ENCODE measurements around the gene DKK3.
"Not testable (repeated sequence)": the region's sequence is repeated elsewhere in the genome, so short reads cannot be mapped to it uniquely, and the experiment has no call there.

The DKK3 gene

GRCh38 chr11:12007769-12008737 is at the start of gene DKK3:
TSS of gene DKK3 (minus strand) at chr11:12008626. CDS start at chr11:12008582, 44 bp downstream.
- no peak for DNase-seq

DNA sequence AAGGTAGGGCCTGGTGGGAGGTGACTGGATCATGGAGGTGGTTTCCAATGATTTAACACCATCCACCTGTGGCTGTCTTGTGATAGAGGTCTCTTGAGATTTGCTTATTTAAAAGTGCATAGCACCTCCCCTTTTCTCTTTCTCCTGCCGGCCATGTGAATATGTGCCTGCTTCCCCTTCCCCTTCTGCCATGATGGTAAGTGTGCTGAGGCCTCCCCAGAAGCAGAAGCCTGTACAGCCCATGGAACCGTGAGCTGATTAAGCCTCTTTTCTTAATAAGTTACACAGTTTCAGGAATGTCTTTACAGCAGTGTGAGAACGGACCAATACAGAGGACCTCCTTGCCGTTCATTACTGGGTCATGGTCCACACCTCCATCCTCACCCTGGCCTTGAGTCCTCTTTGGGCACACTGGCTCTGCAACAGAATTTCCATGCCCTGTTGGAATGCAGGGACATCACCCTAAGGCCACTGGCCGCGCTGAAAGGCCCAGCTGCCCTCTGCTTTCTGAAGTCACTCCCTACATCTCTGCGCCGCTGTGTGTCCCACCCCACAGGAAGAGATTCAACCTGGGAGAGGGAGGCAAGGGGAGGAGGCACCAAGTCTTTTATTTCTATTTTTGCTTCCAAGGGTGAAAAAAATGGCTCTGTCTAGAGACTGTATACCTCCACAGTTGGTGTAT is 49.0 kb upstream of the DKK3 start:
- DNase-seq, result no peak

DNA sequence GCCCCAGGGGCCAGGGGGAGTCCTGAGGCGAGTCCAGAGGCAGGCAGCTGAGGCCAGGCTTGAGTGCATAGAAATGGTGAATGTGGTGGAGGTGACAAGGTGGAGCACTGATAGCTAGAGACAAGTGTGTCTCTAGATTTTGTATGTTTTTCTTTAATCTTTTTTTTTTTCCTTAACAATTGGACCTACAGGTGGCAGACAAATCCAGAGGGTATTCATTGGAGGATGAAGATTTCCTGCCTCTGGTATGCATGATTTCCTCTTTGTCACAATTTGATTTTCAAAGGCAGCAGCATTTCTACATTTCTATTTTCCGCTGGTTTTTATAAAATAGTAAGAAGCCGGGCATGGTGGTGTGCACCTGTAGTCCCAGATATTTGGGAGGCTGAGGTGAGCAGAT is 47.7 kb upstream of the DKK3 start:
- DNase-seq, result no peak

GRCh38 chr11:12053606-12054361 is 45.4 kb upstream of the DKK3 start:
- DNase-seq, result no peak

DNA sequence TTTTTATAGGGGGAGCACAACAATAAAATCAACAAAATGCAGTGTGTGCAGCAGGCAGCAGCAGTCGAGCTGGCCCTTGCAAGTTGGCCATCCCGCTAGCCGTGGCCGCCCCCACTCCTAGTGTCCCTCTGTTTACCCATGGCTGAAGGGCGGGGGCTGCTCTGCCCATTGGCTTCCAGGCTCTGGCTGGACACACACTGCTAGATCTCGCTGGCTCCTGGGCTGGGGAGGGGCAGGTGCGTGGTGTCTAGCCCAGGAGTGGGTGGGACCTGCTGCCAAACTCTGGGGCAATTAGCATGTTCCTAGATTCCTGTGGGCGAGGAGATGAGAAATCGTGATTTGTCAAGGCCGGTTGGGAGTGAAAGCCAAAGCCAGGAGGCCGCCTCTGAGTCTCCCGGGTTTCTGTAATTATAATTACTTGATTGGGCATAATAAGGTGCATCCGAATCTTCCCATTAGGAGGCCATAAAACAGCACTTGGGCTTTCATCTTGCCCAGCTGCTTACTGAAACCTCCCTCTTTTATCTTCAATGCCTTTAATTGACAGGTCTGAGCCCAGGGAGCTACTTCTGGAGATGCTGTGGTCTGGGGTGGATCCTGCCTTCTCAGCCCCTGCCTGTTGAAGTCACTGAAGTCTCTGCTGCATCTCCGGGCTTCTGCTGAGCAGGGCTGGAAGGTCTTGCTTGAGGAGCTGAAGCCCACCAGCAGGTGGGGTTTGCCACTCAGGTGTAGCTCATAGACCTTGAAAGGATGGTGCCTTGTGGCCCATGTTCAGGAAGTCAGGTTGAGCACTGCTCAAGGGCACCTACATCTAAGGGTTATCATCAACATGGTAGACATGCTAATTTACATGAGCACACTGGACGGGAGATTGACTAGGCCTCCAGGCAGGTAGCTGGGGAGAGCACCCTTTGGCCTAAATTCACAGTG is 44.5 kb upstream of the DKK3 start:
- DNase-seq, result no peak

DNA sequence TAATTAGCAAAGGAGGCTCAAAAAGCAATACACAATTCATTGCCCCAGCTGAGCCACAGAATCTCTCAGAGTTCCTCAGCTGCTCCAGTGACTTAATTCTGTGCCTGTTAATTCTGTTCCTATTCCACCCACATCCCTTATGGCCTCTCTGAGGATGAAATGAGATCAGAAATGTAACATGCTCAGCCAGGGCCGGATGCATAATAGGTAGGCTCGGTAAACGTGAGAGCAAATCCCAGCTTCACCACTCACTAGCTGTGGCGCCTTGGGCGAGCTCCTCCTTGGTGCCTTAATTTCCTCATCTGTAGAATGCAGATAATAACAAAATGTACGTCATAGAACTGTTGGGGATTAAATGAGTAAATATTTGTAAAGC is 42.8 kb upstream of the DKK3 start:
- DNase-seq, result no peak

- no peak for DNase-seq
These were observed 42.3 kb upstream of the DKK3 start for GRCh38 chr11:12050470-12051286.

GRCh38 chr11:12048936-12049790 is 40.7 kb upstream of the DKK3 start:
- no peak for DNase-seq

- no peak for DNase-seq
These were observed 38.3 kb upstream of the DKK3 start for GRCh38 chr11:12046636-12047236.

DNA sequence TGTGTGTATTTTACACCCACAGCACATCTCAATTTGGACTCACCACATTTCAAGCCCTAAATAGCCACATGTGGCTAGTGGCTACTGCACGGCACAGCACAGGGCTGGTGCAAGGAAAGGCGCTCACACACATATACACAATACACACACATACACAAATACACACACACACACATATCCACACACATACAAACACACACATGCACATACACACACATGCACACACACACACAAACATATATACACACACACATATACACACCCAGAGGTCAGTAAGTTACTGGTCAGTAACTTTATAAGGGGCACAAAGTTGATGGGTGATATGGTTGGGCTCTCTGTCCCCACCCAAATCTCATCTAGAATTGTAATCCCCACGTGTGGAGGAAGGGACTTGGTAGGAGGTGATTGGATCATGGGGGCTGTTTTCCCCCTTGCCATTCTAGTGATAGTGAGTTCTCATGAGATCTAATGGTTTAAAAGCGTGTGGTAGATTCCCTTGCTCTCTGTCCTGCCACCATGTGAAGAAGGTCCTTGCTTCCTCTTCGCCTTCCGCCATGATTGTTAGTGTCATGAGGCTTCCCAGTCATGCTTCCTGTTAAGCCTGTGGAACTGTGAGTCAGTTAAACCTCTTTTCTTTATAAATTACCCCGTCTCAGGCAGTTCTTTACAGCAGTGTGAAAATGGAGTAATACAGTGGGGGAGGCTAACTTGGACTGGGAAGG is 37.6 kb upstream of the DKK3 start:
- DNase-seq, result no peak

GRCh38 chr11:12044799-12045198 is 36.4 kb upstream of the DKK3 start:
- peak; percentile 7 for DNase-seq

DNA sequence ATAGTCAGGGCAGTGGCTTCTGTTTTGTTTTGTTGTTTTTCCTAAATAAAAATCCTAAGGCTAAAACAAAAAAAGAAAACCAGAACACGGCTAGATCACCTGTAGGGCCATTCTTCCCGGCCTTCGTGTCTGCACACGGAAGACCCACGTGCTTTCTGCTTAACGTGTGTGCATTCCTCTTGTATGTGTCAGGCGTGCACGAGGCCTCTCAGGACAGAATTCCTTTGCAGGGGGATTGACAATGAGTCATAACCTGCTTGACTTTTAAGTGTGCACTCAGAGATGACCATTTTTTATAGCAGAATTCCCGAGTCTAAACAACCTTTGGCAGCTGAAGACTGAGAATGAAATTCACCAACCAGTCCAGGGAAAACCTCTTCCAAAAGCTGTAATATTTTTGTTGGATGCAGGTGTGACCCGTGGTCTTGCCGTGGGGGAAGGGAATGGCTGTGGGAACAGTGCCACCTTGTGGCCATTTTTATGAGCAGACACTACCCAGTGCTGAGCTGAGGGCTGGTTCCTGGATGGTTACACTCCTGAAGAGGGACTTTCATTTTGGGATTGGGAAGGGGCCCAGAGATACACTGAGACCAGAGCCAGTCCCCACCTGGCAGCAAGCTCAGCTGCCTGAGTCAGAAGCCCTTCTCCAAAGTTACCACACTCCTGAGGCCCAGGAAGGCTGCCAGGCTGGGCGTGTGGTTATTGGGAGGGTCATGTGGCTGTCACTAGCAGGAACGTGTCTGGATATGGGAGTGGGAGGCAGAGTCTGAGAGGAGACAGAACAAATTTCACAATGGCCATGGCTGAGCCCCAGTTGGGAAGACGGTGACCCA is 35.7 kb upstream of the DKK3 start:
- DNase-seq, result peak; percentile 50

DNA sequence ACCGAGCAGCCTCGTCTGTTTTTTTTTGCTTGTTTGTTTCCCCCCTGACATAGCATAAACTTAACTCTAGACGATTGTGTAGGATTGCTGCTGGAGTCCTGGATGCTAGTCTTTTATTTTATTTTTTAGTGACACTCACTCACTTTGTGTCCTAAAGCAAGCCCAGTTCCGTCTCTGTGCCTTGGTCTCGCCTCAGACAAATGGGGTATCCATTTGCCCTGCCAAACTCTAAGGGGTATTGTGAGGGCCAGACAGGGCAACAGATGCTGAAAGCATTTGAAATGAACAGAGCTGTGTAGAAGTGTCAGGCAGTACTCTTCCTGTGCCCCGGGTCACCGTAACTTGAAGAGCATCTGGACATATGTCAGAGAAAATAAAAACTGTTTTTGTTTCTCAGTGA is 34.8 kb upstream of the DKK3 start:
- no peak for DNase-seq

GRCh38 chr11:12042215-12042676 is 33.8 kb upstream of the DKK3 start:
- no peak for DNase-seq

DNA sequence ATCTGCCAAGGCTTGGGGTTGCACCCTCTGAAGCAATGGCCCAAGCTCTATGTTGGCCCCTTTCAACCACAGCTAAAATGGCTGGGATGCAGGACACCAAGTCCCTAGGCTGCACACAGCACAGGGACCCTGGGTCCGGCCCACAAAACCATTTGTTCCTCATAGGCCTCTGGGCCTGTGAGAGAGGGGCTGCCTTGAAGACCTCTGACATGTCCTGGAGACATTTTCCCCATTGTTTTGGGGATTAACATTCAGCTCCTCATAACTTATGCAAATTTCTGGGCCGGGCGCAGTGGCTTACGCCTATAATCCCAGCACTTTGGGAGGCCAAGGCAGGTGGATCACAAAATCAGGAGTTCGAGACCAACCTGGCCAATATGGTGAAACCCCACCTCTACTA is 32.3 kb upstream of the DKK3 start:
- DNase-seq, result not testable (repeated sequence)

DNA sequence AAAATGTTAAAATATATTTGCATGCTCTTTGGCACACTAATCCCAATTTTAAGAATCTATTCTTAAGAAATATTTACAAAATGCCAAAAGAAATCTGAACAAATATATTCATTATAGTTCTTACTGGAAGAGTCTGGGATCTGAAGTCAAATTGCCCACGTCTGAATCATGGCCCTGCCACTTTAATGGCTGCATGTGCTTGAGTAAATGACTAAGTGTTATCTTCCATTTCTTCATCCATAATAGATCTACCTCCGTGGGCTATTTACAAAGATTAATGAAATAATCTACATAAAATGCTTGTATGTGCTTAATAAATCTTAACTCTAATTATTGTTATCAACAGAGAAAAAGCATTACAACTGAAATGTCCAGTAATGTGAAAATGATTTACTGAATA is 24.5 kb upstream of the DKK3 start:
- no peak for DNase-seq

- DNase-seq, result no peak
These were observed 23.6 kb upstream of the DKK3 start for GRCh38 chr11:12031856-12032544.
